Astrocyte (in vitro differentiated cells and primary cell): Measurements from ENCODE around the gene SPNS2. TPM values are rescaled to one million over a fixed set of nuclear protein-coding genes. Genes with fewer than 3 reads are reported as not detected.

Experiments used
- DNase-seq: peaks from one replicate; pipeline ENCODE4 v3.0.0-alpha.2; 2010; ENCODE audit warnings: low read depth
- FAIRE-seq: peaks from 2 replicates; lab custom pipeline; 2011; peaks lifted over from hg19 to GRCh38; lab: Jason Lieb, UNC
- H2AFZ ChIP-seq: 2 replicates; pipeline ENCODE4 v1.6.0; 2012; ENCODE audit warnings: low read depth, low read length, inconsistent platforms
- H3K27ac ChIP-seq: 2 replicates; pipeline ENCODE4 v1.5.1; 2011; ENCODE audit warnings: low read depth, low read length, inconsistent platforms
- H3K27me3 ChIP-seq: 2 replicates; pipeline ENCODE4 v1.6.0; 2011; ENCODE audit warnings: low read length, inconsistent platforms; ENCODE audit not compliant: insufficient read depth
- H3K36me3 ChIP-seq: 2 replicates; pipeline ENCODE4 v1.5.1; 2011; ENCODE audit warnings: low read length, inconsistent platforms; ENCODE audit not compliant: insufficient read depth
- H3K4me1 ChIP-seq: 2 replicates; pipeline ENCODE4 v1.5.1; 2011; ENCODE audit warnings: low read length, inconsistent platforms; ENCODE audit not compliant: insufficient read depth
- H3K4me2 ChIP-seq: 2 replicates; pipeline ENCODE4 v1.6.0; 2012; ENCODE audit warnings: low read length, inconsistent platforms
- H3K4me3 ChIP-seq: 2 replicates; pipeline ENCODE4 v1.5.1; 2011; ENCODE audit warnings: low read depth, mild to moderate bottlenecking, low read length, inconsistent platforms; ENCODE audit not compliant: insufficient read depth
- H3K79me2 ChIP-seq: 2 replicates; pipeline ENCODE4 v1.6.0; 2012; ENCODE audit warnings: mild to moderate bottlenecking, low read length, inconsistent platforms; ENCODE audit not compliant: insufficient read depth
- H3K9ac ChIP-seq: 2 replicates; pipeline ENCODE4 v1.6.0; 2012; ENCODE audit warnings: mild to moderate bottlenecking, low read length, inconsistent platforms
- H3K9me3 ChIP-seq: 2 replicates; pipeline ENCODE4 v1.5.1; 2012; ENCODE audit warnings: low read depth, mild to moderate bottlenecking, low read length, inconsistent platforms; ENCODE audit not compliant: insufficient read depth
- H4K20me1 ChIP-seq: 2 replicates; pipeline ENCODE4 v1.6.0; 2012; ENCODE audit warnings: low read length, inconsistent platforms; ENCODE audit not compliant: insufficient read depth
- H3K27ac Mint-ChIP-seq: one replicate; pipeline ENCODE4 v1.8.0; 2021; ENCODE audit warnings: mild to moderate bottlenecking, mixed read lengths; ENCODE audit not compliant: unreplicated experiment
- H3K27me3 Mint-ChIP-seq: one replicate; pipeline ENCODE4 v1.8.0; 2021; ENCODE audit warnings: low read depth, mixed read lengths; ENCODE audit not compliant: unreplicated experiment
- H3K36me3 Mint-ChIP-seq: one replicate; pipeline ENCODE4 v1.8.0; 2021; ENCODE audit warnings: low read depth, mixed read lengths; ENCODE audit not compliant: unreplicated experiment
- H3K4me1 Mint-ChIP-seq: one replicate; pipeline ENCODE4 v1.8.0; 2021; ENCODE audit warnings: low read depth, mixed read lengths; ENCODE audit not compliant: unreplicated experiment
- H3K4me3 Mint-ChIP-seq: one replicate; pipeline ENCODE4 v1.8.0; 2021; ENCODE audit warnings: mild to moderate bottlenecking, moderate library complexity, mixed read lengths; ENCODE audit not compliant: unreplicated experiment
- H3K9me3 Mint-ChIP-seq: one replicate; pipeline ENCODE4 v1.8.0; 2021; ENCODE audit warnings: mild to moderate bottlenecking, mixed read lengths; ENCODE audit not compliant: unreplicated experiment
- EZH2 ChIP-seq: IDR thresholded peaks from 2 replicates; pipeline ENCODE4 v1.6.1; 2012; ENCODE audit warnings: mild to moderate bottlenecking, low read length, inconsistent platforms; ENCODE audit not compliant: insufficient read depth
- total RNA-seq: library from RNA; stranded (reverse); gene quantifications from 2 replicates; pipeline ENCODE4 v1.2.1, GENCODE V29; 2021
- TF ChIP-seq, protein P1 (sequence below): IDR thresholded peaks from 2 replicates; pipeline ENCODE4 v1.5.1; 2011; ENCODE audit warnings: low read depth, mild to moderate bottlenecking, inconsistent platforms, low read length, moderate library complexity; ENCODE audit not compliant: insufficient read depth

Gene SPNS2
- total RNA-seq, 1 donor from 2014 or later, result 4.3 TPM

DNA sequence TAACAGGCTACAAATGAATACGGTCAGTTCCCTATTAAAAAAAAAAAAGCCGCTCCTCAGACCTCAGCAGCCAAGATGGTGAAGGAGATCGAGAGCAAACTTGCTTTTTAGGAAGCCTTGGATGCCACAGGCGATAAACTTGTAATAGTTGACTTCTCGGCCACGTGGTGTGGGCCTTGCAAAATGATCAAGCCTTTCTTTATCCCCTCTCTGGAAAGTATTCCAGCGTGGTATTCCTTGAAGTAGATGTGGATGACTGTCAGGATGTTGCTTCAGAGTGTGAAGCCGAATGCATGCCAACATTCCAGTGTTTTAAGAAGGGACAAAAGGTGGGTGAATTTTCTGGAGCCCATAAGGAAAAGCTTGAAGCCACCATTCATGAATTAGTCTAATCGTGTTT lies 73.5 kb downstream of the SPNS2 start:
- no peak overlapping the region for H3K4me3 ChIP-seq
- no peaks in the 10 kb centered on the region for H3K79me2 ChIP-seq
- no peaks in the 10 kb centered on the region for H4K20me1 ChIP-seq
- Mint-ChIP-seq H3K9me3 (no peaks in the 10 kb centered on the region), H3K36me3 (no peaks in the 10 kb centered on the region), H3K27ac (no peak overlapping the region), H3K4me1 (peaks cover 6% of the 10 kb centered on the region), H3K4me3 (no peak overlapping the region), H3K27me3 (peaks cover 25% of the 10 kb centered on the region)
- no peak for FAIRE-seq
- no peaks in the 10 kb centered on the region for H3K4me1 ChIP-seq
- H3K36me3 ChIP-seq, result no peaks in the 10 kb centered on the region
- no peak overlapping the region for H3K27ac ChIP-seq
- H3K9me3 ChIP-seq, result no peaks in the 10 kb centered on the region
- no peak overlapping the region for H3K9ac ChIP-seq
- TF ChIP-seq, protein P1, sequence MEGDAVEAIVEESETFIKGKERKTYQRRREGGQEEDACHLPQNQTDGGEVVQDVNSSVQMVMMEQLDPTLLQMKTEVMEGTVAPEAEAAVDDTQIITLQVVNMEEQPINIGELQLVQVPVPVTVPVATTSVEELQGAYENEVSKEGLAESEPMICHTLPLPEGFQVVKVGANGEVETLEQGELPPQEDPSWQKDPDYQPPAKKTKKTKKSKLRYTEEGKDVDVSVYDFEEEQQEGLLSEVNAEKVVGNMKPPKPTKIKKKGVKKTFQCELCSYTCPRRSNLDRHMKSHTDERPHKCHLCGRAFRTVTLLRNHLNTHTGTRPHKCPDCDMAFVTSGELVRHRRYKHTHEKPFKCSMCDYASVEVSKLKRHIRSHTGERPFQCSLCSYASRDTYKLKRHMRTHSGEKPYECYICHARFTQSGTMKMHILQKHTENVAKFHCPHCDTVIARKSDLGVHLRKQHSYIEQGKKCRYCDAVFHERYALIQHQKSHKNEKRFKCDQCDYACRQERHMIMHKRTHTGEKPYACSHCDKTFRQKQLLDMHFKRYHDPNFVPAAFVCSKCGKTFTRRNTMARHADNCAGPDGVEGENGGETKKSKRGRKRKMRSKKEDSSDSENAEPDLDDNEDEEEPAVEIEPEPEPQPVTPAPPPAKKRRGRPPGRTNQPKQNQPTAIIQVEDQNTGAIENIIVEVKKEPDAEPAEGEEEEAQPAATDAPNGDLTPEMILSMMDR, result no peak
- TF ChIP-seq EZH2, result no peak
- H2AFZ ChIP-seq, result no peak overlapping the region
- H3K4me2 ChIP-seq, result no peak overlapping the region
- H3K27me3 ChIP-seq, result peaks cover 11% of the 10 kb centered on the region
- no peak for DNase-seq

DNA sequence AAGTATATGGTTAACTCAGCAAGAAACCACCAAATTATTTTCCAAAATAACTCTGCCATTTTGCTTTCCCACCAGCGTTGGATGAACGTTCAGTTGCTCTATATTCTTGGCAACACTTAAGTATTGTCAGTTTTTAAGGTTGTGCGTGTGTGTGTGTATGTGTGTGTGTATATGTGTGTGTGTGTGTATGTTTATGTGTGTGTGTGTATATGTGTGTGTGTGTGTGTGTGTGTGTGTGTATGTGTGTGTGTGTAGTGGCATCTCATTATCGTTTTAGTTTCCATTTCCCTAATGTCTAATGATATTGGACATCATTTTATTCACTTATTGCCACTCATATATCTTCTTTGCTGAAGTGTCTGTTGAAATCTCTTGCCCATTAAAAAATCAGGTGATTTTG lies 74.4 kb downstream of the SPNS2 start:
- H3K9ac ChIP-seq, result no peak overlapping the region
- H3K4me2 ChIP-seq, result no peak overlapping the region
- H2AFZ ChIP-seq, result no peak overlapping the region
- H3K79me2 ChIP-seq, result no peaks in the 10 kb centered on the region
- Mint-ChIP-seq H3K4me1 (peaks cover 7% of the 10 kb centered on the region), H3K9me3 (no peaks in the 10 kb centered on the region), H3K4me3 (no peak overlapping the region), H3K27me3 (peaks cover 25% of the 10 kb centered on the region), H3K27ac (no peak overlapping the region), H3K36me3 (no peaks in the 10 kb centered on the region)
- H3K9me3 ChIP-seq, result no peaks in the 10 kb centered on the region
- no peaks in the 10 kb centered on the region for H4K20me1 ChIP-seq
- no peak overlapping the region for H3K27ac ChIP-seq
- no peak overlapping the region for H3K4me3 ChIP-seq
- TF ChIP-seq, protein P1, result no peak
- TF ChIP-seq EZH2, result no peak
- DNase-seq (no peak), FAIRE-seq (no peak)
- no peaks in the 10 kb centered on the region for H3K4me1 ChIP-seq
- H3K27me3 ChIP-seq, result peaks cover 11% of the 10 kb centered on the region
- H3K36me3 ChIP-seq, result no peaks in the 10 kb centered on the region

DNA sequence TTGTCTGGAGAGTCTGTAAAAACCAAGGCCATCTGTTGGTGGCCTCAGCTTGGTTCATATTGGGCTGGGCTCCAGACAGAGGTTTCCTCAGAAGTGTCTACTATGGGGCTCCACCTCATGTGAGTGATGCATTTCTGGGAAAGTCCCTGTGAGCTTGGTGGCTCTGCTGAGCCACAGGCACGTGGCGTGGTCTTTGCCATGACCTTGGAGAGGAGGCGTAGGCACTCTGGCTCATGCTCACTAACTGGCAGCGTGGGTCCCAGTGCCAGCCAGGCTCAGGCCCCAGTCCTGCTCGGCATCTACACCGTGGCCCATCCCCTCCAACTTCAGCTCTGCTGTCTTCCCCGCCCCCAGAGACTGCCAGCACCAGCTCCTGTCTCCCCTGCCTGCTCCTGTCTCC lies 75.0 kb downstream of the SPNS2 start:
- Histone ChIP-seq H3K9ac (no peak overlapping the region), H3K4me3 (no peak overlapping the region), H3K36me3 (no peaks in the 10 kb centered on the region), H3K79me2 (no peaks in the 10 kb centered on the region), H3K4me2 (no peak overlapping the region), H2AFZ (no peak overlapping the region), H3K9me3 (no peaks in the 10 kb centered on the region), H3K27ac (no peak overlapping the region), H3K27me3 (peaks cover 11% of the 10 kb centered on the region), H3K4me1 (no peaks in the 10 kb centered on the region), H4K20me1 (no peaks in the 10 kb centered on the region)
- DNase-seq (no peak), FAIRE-seq (no peak)
- H3K27me3 Mint-ChIP-seq, result peaks cover 25% of the 10 kb centered on the region
- no peak overlapping the region for H3K27ac Mint-ChIP-seq
- TF ChIP-seq EZH2, result no peak
- TF ChIP-seq, protein P1, result no peak
- H3K36me3 Mint-ChIP-seq, result no peaks in the 10 kb centered on the region
- H3K9me3 Mint-ChIP-seq, result no peaks in the 10 kb centered on the region
- peaks cover 7% of the 10 kb centered on the region for H3K4me1 Mint-ChIP-seq
- H3K4me3 Mint-ChIP-seq, result no peak overlapping the region
